Measurements from ENCODE around the gene TMEM255B.

- TF ChIP-seq, protein P1, sequence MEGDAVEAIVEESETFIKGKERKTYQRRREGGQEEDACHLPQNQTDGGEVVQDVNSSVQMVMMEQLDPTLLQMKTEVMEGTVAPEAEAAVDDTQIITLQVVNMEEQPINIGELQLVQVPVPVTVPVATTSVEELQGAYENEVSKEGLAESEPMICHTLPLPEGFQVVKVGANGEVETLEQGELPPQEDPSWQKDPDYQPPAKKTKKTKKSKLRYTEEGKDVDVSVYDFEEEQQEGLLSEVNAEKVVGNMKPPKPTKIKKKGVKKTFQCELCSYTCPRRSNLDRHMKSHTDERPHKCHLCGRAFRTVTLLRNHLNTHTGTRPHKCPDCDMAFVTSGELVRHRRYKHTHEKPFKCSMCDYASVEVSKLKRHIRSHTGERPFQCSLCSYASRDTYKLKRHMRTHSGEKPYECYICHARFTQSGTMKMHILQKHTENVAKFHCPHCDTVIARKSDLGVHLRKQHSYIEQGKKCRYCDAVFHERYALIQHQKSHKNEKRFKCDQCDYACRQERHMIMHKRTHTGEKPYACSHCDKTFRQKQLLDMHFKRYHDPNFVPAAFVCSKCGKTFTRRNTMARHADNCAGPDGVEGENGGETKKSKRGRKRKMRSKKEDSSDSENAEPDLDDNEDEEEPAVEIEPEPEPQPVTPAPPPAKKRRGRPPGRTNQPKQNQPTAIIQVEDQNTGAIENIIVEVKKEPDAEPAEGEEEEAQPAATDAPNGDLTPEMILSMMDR (IDR thresholded peaks at IDR 0.05) = no peak
- TF ChIP-seq POLR2AphosphoS5 (IDR thresholded peaks at IDR 0.05) (no peak), POLR2A (IDR thresholded peaks at IDR 0.05) (no peak)
Measured at GRCh38 chr13:113850722-113851479, 91.9 kb downstream of the TMEM255B start.
